Measurements from ENCODE around the gene OTUB1.

OTUB1 gene

GRCh38 chr11:63986156-63986931 lies at the start of gene OTUB1:
TSS of gene OTUB1 (plus strand) at chr11:63986438. CDS start at chr11:63986457, 19 bp downstream.
- in situ Hi-C loops (cut with HindIII; ENCODE audit: low sequenced_read_pairs), result no loop called here
- peak within 1 kb of the TSS; percentile 82 for H3K4me3 ChIP-seq (ENCODE audit: low read depth, low read length)
- peak; percentile 90 for DNase-seq (ENCODE audit: low read depth, low spot score)
- no peak for TF ChIP-seq CTCF (IDR thresholded peaks at IDR 0.05; ENCODE audit: low read depth, low read length)

- in situ Hi-C loops (cut with HindIII; ENCODE audit: low sequenced_read_pairs), result no loop called here
- TF ChIP-seq CTCF (IDR thresholded peaks at IDR 0.05; ENCODE audit: low read depth, low read length), result no peak
- DNase-seq (ENCODE audit: low read depth, low spot score), result no peak
- H3K4me3 ChIP-seq (ENCODE audit: low read depth, low read length), result peak overlapping the region; percentile 41
These were observed 48.3 kb upstream of the OTUB1 start for GRCh38 chr11:63937713-63938478.

GRCh38 chr11:63938479-63939396 lies 47.5 kb upstream of the OTUB1 start, which contains the start of gene NAA40:
TSS of gene NAA40 (plus strand) at chr11:63939002. CDS start at chr11:63939097, 95 bp downstream.
- DNase-seq (ENCODE audit: low read depth, low spot score), result peak; percentile 96
- TF ChIP-seq CTCF (IDR thresholded peaks at IDR 0.05; ENCODE audit: low read depth, low read length), result no peak
- H3K4me3 ChIP-seq (ENCODE audit: low read depth, low read length), result peak within 1 kb of the TSS; percentile 78
- in situ Hi-C loops (cut with HindIII; ENCODE audit: low sequenced_read_pairs), result no loop called here

- in situ Hi-C loops (cut with HindIII; ENCODE audit: low sequenced_read_pairs), result no loop called here
- DNase-seq (ENCODE audit: low read depth, low spot score), result no peak
- no peak for TF ChIP-seq CTCF (IDR thresholded peaks at IDR 0.05; ENCODE audit: low read depth, low read length)
- H3K4me3 ChIP-seq (ENCODE audit: low read depth, low read length), result peak overlapping the region; percentile 78
These were observed 46.8 kb upstream of the OTUB1 start for GRCh38 chr11:63939397-63939891.

GRCh38 chr11:63940786-63941185 lies 45.5 kb upstream of the OTUB1 start:
- no peak overlapping the region for H3K4me3 ChIP-seq (ENCODE audit: low read depth, low read length)
- DNase-seq (ENCODE audit: low read depth, low spot score), result no peak
- in situ Hi-C loops (cut with HindIII; ENCODE audit: low sequenced_read_pairs), result no loop called here
- TF ChIP-seq CTCF (IDR thresholded peaks at IDR 0.05; ENCODE audit: low read depth, low read length), result no peak

- no peak overlapping the region for H3K4me3 ChIP-seq (ENCODE audit: low read depth, low read length)
- no peak for TF ChIP-seq CTCF (IDR thresholded peaks at IDR 0.05; ENCODE audit: low read depth, low read length)
- no peak for DNase-seq (ENCODE audit: low read depth, low spot score)
- in situ Hi-C loops (cut with HindIII; ENCODE audit: low sequenced_read_pairs), result no loop called here
These were observed 44.3 kb upstream of the OTUB1 start for GRCh38 chr11:63941901-63942300.
